Fibroblast of skin of left quadriceps (primary cell): ENCODE results near the gene MDM4.

ENCODE experiments used
- DNase-seq, 2 experiments: peaks; one replicate each; pipeline ENCODE4 v3.0.0-alpha.2; 2013; ENCODE audit warnings: low read depth in 2 of 2

MDM4 gene

DNA sequence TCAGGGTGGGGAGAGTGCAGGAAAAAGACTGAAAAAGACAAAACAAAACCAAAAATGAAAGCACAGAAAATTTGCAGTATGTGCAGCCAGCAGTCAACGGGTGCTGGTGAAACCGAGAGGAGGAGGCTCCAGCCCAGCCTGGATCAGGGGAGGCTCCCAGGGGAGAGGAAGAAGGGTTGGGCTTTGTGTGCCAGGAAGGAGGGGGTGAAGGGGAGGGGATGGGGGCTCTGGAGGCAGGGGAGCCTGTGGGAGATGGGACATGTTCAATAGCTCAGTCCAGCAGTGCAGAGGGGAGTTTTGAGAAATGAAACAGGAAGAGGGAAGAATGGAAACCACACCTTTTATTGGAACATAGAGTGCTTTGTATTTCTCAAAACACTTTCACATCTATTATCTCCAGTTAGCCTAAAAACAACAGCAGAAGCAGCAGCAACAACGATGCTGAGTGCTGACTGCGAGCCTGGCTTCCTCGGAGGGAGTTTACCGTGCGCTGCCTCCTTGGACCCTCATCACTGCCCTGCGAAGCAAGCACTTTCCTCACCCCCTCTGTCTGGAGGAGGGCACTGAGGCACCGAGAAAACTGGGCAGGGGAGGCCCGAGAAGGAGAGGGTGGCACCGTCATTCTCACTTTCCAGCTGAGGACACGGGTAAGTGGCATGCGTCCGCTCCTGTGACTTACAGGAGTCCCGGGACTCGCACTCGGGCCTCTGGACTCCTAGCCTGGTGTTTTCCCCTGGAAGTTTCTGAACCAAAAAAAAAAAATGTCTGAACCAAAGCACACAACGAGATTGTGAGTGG, 62.9 kb downstream of the MDM4 start:
- no peak for DNase-seq

DNA sequence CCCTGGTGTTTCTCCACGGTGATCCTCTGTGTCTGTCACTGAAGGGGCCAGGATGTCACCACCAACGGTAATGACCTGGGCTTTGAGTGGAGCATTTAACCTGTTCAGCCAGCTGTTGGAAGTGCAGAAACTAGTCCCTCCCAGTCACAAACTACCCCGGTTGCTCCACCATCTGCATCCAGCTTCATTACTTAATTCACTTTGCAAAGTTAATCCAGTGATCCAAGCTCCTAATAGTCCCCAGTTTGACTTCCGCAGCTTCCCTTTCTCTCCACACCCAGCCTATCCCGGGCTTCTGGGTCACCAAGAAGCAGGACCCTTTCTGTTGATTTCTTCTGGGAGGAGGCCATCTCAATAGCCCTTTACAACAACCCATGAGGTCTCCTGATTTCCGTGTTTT, 63.5 kb downstream of the MDM4 start:
- DNase-seq = no peak

DNA sequence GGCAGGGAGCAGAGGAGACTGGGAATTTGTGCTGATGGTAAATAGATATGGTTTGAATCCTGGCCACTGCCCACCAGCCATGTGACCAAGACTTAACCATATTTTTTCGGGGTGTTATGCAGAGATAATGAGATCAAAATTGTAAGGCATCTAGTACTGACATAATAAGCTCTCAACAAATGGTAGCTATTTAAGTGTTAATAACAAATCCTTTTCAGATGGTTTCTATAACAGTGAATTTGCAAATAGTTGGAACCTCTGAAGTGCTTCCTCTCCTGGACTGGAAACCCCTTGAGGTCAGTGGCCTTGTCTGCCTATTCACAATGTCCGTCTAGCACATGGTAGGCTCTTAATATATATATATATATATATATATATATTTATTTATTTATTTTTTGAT, 64.7 kb downstream of the MDM4 start:
- no peak for DNase-seq

DNA sequence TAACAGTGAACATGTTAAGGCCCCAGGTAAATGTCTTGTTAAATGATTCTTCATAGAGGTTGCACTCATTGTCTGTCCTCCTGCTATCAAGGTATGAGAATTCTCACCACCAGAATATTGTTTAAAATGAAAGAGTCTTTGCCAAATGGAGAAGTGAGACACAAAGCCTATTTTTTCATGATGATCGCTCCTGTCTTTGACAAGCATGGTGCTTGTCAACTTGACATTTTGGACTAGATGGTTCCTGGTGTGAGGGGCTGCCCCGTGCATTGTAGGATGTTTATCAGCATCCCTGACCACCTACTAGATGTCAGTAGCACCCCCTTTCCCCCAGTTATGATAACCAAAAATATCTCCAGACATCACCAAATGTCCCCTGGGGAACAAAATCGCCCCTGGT, 65.6 kb downstream of the MDM4 start:
- no peak for DNase-seq

DNA sequence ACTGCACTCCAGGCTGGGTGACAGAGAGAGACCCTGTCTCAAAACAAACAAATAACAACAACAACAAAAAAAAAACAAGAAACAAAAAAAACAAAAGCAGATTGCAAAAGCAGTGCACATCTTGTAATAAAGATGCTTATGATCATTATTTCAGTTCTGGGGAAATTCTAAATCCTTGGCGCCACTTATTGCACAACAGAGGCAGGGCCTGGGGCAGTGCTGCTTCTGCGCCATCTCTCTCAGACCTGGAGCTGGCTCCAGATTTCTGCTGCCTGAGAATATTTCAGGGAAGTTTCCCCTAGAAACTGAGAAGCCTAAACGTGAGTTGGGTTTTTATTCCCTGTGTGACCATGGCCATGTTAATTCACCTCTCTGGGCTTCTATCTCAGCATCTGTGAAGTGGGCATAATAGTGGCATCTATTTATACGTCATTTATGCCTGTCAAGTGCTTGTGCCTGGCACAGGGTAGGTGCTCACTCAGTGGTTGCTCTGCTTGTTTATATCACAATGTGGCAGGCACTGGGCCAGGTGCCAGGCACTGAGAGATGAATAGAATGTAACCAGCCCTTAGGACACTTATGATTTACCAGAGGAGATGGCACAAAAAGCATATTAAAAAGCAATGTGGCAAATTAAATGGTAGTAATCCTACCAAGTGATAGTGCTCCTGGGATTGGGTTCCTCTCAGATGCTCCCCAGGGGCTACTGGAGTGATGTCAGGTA, 67.9 kb downstream of the MDM4 start:
- DNase-seq = no peak

DNA sequence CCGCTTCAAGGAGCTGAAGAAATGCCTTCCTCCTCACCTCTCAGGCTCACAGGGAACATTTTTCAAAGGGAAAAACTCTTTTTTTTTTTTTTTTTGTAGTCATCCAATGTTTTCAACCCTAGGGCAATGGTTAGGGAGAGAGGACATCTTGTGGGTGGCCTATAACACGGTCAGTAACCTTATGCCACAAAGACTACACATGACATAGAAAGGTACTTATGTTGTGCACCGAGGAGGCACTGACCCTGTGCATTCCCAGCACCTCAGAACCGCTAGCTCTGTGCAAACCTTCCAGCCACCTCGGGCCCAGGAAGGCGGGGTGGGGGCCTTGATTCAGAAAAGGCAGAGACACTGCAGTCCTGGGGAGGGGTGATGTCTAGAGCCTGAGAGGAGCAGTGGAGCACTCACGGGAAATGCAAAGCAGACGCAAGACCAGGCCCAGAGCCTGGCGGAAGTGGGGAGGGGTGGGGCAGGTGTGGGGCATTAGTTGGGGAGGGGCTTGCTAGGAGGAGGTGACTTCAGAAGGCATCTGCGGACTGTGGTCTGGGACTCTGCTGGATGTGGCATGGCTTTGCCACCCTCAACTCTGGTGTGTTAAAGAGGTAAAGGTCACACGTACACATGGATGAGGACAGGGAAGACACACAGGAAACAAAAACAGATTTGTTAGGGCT, 68.6 kb downstream of the MDM4 start:
- DNase-seq = no peak

DNA sequence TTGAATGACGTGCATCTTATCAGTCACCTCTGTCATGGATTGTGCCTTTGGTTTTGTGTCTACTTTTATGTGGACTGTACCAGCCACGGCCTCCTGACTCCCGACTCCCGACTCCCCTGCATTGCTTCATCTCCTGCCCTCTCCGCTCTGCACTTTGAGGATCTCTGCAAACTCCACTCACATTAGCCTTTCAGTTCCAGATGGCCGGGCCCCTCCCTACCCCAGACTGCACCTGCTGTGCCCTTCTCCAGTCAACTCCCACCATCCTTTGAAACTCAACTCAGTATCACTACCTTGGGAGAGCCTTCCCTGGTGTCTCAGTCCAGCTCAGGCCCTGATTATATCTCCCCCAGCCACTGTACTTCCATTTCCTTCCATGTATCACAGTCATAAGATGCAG, 71.4 kb downstream of the MDM4 start:
- DNase-seq = no peak

DNA sequence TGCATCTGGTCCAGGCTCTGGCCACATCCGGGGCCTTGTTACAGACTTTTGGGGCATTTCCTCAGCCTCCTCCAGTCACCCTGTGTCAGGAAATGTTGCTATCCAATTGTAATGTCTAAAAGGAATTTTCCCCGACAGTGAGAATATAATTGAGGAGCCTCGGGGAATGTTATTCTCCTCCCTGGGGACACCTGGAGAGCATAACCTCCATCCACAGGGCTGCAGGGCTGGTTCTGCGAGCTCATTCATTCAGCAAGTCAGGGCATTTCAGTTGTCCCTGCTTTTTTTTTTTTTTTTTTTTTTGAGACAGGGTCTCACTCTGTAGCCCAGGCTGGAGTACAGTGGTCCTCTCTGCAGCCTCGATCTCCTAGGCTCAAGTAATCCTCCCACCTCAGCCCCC, 72.6 kb downstream of the MDM4 start:
- DNase-seq = no peak

DNA sequence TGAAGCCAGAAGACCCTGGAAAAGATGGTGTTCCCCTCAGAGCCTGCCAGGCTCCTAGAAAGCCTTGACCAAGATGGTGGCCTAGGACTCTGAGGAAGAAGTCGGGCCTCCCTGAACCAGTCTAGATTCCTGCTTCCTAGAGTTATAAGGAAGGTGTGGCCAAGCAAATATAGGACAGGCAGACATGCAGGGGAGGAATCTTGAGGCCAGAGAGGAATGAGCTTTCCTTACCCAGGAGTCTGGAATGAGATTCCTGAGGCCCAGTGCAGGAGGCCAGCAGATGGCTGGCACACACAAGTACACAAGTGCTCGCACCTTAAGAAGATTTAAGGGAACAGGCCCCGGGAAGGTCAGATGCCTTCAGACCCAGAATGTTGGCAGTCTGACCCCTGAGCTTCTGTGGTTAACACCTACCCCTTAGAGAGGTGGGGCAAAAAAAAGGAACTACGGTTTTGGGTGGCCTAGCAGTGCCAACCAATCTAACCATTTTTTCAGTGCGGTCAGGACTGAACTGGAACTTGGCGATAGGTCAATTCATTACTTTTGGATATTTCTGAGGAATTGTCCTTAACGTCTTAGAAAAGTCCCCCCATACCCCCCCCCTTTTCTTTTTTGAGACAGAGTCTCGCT, 73.3 kb downstream of the MDM4 start:
- DNase-seq = no peak

DNA sequence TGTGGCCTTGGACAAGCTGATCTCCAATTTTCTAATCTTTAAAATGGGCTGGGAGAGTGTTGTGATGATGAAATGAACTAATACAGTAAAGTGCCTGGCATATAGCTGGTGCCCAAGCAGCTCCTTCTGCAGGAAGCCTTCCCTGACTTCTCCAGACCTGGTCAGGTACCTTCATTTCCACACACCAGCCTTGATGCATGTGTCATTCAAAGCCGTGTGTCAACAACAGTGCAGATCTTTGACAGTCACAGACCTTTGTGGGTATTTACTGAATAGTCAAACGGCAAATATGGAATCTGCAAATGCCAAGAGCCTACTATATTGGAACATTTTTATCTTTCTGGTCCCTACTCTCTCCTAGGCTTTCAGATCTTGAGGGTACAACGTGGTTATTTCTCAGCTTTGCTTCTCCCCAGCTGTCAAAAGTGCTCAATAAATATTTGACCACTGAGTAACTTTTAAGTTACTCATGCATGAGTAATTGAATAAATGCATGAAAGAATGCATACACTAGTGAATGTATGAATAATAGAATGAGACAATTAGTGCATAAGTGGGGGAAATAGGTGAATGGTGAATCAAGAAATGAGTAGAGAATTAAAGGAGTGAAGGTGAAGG, 75.4 kb downstream of the MDM4 start:
- peak; percentile 52 to 53 for DNase-seq

DNA sequence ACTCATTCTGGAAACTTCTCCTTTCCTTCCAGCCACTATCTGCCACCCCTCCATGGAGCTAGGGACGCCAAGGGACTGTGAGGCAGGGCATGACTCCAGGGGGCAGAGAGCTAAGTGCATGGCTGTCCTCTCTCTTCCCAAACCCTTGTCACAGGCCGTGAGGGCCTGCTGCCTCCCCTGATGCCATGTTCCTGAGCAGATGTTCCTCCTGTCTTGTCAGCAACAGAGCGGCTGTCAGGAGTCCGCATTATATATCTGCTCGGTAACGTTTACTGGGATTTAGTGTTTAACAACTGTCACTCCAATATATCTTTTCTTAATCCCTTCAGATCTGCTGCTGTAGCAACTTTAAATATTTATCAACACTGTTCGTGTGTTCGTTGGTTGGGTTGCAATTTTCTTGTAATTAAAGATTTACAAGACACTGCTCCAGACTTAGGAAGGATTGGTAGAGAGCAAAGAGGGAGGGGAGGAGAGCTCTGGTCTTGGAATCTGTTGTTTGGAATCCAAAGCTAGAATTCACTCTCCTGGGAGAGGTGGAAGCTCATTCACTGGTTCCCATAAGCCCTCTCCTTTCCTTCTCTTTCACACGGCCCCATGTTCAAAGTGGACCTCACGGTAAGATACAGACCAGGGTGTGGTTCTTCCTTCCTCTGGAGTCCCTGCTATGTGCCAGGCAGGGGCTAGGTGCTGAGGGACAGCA, 76.2 kb downstream of the MDM4 start:
- DNase-seq = no peak

DNA sequence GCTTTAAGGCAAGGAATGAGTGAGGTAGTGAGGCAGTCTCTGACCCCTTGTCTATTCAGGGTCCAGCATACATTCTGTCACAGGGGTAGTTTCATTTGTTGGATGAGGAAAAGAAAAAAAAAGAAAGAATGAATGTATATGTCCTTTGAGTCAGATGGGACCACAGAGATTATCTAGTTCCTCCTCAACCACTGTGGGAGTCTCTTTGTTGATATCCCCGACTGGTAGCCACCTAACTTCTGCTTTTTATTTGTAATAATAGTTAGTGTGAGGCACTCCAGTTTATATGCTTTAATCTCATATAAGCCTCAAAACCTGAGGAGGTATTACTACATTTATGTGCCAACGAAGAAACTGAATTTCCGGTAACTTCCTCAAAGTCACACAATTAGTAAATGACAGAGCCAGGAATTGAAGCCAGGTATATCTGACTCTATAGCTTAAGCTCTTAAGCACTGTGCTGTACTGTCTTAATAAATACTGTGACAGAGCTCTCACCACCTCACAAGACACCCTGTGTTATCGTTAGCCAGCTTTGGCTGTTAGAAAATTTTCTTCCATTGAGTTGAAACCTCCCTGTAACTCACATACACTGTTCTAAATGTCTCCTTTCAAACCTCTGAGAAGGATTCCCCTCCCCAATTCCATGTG, 82.2 kb downstream of the MDM4 start:
- DNase-seq = no peak

DNA sequence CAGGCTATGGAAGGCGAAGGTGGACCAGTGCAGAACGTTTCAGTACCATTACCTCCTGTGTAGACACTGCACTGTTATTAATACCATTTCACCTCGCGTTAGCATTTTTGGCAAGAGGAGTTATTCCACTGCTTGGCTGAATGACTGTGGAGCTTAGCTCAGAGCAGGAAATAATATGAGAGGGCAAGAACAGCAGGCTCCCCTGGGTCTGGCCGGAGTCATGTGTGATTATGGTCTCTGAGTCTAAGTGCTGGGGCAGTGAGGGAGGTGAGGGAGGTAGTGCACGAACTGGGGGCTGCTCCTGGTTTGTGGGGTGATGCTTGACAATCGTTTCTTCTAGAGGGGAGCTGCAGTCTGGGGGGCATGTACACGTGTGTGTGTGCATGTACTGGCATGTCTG, 82.9 kb downstream of the MDM4 start:
- no peak for DNase-seq

DNA sequence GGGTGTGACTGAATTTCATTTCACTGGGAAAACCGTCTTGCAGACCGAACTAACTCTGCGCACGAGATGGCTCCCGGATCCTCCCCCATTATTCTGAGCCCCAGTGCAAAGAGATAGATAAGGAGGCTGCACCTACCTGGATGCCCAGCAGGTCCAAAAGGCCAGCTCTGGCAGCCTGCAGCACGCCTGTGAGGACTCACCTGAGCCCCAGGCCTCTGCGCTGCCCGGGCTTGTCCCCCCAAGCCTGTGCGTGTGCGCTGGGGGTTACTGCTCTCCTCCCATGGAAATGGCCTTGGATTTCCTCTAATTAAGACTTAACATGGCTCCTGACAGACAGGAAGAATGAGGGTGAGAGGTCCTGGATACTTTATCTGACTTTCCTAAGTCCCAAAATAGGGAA, 83.4 kb downstream of the MDM4 start:
- no peak for DNase-seq

DNA sequence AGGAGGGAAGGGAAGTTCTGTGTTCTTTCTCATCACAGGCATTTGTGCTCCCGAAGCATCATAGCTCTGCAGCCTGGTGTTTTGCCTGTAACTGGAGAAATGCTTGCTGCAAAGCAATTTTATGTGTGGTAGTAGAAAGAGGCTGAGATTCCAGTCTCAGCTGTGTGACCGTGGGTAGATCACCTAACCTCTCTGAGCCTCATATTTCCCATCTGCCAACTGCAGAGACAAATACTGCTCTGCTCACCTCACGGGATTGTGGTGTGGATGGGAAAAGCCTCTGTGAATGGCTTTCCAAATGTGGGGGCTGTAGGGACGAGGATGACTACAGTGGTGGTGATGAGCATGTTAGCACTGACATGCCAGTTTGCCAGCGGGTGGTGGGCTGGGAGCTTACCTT, 84.0 kb downstream of the MDM4 start:
- DNase-seq = no peak

DNA sequence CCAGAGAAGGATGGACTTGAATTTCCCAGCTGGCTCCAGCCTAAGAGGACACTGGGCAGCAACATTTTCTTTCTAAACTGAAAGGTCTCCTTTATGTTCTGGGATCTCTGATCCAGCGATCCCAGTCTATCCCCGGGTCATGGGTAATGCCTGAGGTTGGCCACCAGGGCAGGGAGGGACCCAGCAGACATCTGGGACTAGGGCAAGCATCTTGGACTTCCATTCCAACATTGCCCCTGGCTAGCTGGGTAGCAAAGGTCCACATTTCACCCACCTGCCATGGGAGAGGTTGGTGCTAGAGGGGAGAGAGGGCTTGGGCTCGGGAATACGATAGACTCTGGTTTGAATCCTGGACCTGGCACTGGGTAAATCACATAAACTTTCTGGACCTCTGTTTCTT, 84.8 kb downstream of the MDM4 start:
- DNase-seq = no peak

DNA sequence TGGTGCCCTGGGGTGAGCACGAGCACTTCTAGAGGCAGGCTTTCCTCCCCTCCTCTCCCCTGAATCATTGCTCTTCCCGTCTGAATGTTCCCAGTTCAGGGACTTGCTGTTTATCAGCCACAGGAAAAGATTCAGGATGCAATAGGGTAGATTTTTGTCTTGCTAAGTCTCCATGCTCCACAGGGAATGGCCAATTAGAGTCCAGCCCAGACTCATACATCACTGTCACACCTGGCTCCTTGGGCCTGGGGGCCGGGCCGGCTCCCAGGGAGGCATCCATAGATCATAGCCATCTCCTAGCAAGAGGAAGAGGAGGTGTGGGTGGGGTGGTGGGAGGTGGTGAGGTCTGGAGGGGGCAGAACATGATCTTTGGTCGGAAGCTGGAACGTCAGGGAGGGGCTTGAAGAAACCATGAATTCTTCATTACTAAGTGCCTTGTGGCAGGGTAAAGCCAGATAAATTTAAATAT, 85.9 kb downstream of the MDM4 start:
- no peak for DNase-seq

DNA sequence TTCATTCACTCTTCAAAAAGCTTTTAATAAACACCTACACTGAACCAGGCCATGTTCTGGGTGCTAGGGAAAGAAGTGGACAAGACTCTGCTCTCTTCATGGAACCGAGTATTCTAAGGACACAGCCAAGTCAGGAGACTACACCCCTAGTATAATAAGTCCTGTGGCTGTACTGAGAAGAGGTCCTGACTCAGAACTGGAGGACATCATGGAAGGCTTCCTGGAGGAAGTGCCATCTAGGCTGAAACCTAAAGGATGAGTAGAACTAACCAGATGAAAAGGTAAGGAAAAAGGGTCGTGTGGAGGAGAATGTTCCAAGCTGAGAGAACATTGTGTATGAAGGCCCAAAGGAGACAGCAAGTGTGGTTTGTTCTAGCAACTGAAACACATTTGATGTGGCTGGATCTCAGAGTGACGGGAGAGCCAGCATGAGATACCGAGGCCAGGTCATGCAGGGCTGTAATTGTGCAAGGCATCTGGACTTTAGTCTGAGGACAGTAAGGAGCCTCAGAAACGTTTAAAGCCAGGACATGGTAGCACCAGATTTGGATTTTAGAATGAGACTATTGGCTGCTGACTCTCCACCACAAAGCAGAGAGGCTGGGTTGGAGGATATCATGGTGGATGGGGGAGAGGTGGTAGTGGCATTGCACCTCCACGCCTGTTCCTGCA, 86.8 kb downstream of the MDM4 start:
- no peak for DNase-seq

DNA sequence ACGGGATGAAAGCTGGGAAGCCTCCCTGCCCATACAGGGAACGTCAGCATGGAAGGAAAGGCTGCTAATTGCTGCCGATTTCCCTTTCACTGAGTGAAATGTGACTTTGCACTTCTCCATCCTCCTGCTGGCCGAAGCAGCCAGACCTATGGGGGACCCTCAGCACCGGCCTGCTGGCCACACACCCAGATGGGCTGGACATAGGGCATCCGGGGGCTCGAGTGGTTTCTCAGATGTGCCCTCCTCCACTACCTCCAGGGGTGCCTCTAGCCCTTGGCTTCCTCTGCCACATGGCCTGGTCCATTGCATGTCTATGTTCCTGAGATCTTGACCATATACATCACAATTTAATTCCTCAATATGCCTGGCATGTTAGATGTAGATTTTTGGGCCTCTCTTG, 89.6 kb downstream of the MDM4 start:
- no peak for DNase-seq
